GM21529 (cell line): ENCODE measurements around the gene SAMD5.

ENCODE experiments used
- ATAC-seq: cut with Tn5 transposase; IDR thresholded peaks from one replicate; pipeline ENCODE4 v1.9.1; 2021; ENCODE audit not compliant: unreplicated experiment

The SAMD5 gene

GRCh38 chr6:147564556-147564955 lies 56.1 kb downstream of the SAMD5 start:
- ATAC-seq: no peak

GRCh38 chr6:147566244-147566898 lies 57.9 kb downstream of the SAMD5 start:
- no peak for ATAC-seq

GRCh38 chr6:147567141-147567805 lies 58.8 kb downstream of the SAMD5 start:
- no peak for ATAC-seq

GRCh38 chr6:147569788-147570187 lies 61.3 kb downstream of the SAMD5 start:
- no peak for ATAC-seq

GRCh38 chr6:147570681-147571080 lies 62.2 kb downstream of the SAMD5 start:
- ATAC-seq: no peak

- ATAC-seq: no peak
Observed at GRCh38 chr6:147577488-147577887, 69.0 kb downstream of the SAMD5 start.

- ATAC-seq: no peak
Observed at GRCh38 chr6:147578159-147578558, 69.7 kb downstream of the SAMD5 start.

GRCh38 chr6:147578883-147579282 lies 70.4 kb downstream of the SAMD5 start:
- no peak for ATAC-seq

- no peak for ATAC-seq
Observed at GRCh38 chr6:147579667-147580066, 71.2 kb downstream of the SAMD5 start.

GRCh38 chr6:147582991-147583390 lies 74.5 kb downstream of the SAMD5 start:
- no peak for ATAC-seq

GRCh38 chr6:147585256-147585655 lies 76.8 kb downstream of the SAMD5 start:
- no peak for ATAC-seq

GRCh38 chr6:147586044-147586443 lies 77.6 kb downstream of the SAMD5 start:
- no peak for ATAC-seq

GRCh38 chr6:147587907-147588306 lies 79.4 kb downstream of the SAMD5 start:
- no peak for ATAC-seq

- no peak for ATAC-seq
Observed at GRCh38 chr6:147588469-147588868, 80.0 kb downstream of the SAMD5 start.

GRCh38 chr6:147589739-147590250 lies 81.3 kb downstream of the SAMD5 start:
- no peak for ATAC-seq

GRCh38 chr6:147595961-147596360 lies 87.5 kb downstream of the SAMD5 start:
- ATAC-seq: no peak

- no peak for ATAC-seq
Observed at GRCh38 chr6:147603392-147604081, 95.0 kb downstream of the SAMD5 start.

- ATAC-seq: no peak
Observed at GRCh38 chr6:147604373-147604772, 95.9 kb downstream of the SAMD5 start.

GRCh38 chr6:147611992-147612391 lies 103.5 kb downstream of the SAMD5 start:
- no peak for ATAC-seq

GRCh38 chr6:147614501-147614900 lies 106.0 kb downstream of the SAMD5 start:
- ATAC-seq: no peak

GRCh38 chr6:147615659-147616456 lies 107.4 kb downstream of the SAMD5 start:
- no peak for ATAC-seq
